H1 (cell line): Measurements from ENCODE around the gene PTH2R. TPM values are rescaled to one million over a fixed set of nuclear protein-coding genes. Genes with fewer than 3 reads are reported as not detected.
"Not testable (repeated sequence)": the region's sequence is repeated elsewhere in the genome, so short reads cannot be mapped to it uniquely, and the experiment has no call there.

Source experiments
- CTCF ChIA-PET: fragments of 300-600 bp; sonication (Branson Sonifier 250); formaldehyde crosslinking; loops from one replicate; lab custom pipeline; 2021; ENCODE audit not compliant: partially characterized antibody; lab: Charles Lee
- POLR2A ChIA-PET: fragments of 300-600 bp; sonication (Branson Sonifier 250); formaldehyde crosslinking; loops from one replicate; lab custom pipeline; 2021; ENCODE audit warnings: inconsistent platforms; ENCODE audit not compliant: partially characterized antibody; lab: Charles Lee
- DNase-seq, 2 experiments: peaks; one replicate each; pipeline versions ENCODE4 v3.0.0 to v3.0.0-alpha.2; 2010 to 2022; ENCODE audit warnings: low spot score in 2 of 2, low read depth in 1 of 2, mixed read lengths in 1 of 2
- FAIRE-seq: peaks from 2 replicates; lab custom pipeline; 2011; peaks lifted over from hg19 to GRCh38; lab: Jason Lieb, UNC
- H2AFZ ChIP-seq: 2 replicates; pipeline ENCODE4 v1.8.1; 2012; ENCODE audit warnings: low read length, inconsistent platforms
- H2AK5ac ChIP-seq: 2 replicates; pipeline ENCODE4 v1.6.1; 2013; ENCODE audit warnings: low read depth, low read length
- H2BK120ac ChIP-seq: replicated peaks from 2 replicates; pipeline ENCODE3; 2013; ENCODE audit warnings: low read depth, low read length, inconsistent platforms
- H2BK12ac ChIP-seq: 2 replicates; pipeline ENCODE4 v1.6.1; 2013; ENCODE audit warnings: low read depth, low read length
- H2BK15ac ChIP-seq: 2 replicates; pipeline ENCODE4 v1.6.1; 2013; ENCODE audit warnings: low read length
- H2BK20ac ChIP-seq: 2 replicates; pipeline ENCODE4 v1.6.1; 2013; ENCODE audit warnings: low read length
- H2BK5ac ChIP-seq: 2 replicates; pipeline ENCODE4 v1.6.1; 2013; ENCODE audit warnings: low read depth, low read length
- H3K14ac ChIP-seq: 2 replicates; pipeline ENCODE4 v1.6.1; 2013; ENCODE audit warnings: inconsistent platforms; ENCODE audit not compliant: insufficient read length
- H3K18ac ChIP-seq: 2 replicates; pipeline ENCODE4 v1.6.1; 2013; ENCODE audit warnings: low read length; ENCODE audit errors: extremely low read depth
- H3K23ac ChIP-seq: 2 replicates; pipeline ENCODE4 v1.6.1; 2013; ENCODE audit warnings: inconsistent platforms; ENCODE audit not compliant: insufficient read length
- H3K23me2 ChIP-seq: 2 replicates; pipeline ENCODE4 v1.6.1; 2013; ENCODE audit warnings: low read depth, low read length
- H3K27ac ChIP-seq: 2 replicates; pipeline ENCODE4 v1.6.1; 2011; ENCODE audit warnings: low read depth, low read length, inconsistent platforms
- H3K27me3 ChIP-seq, 4 experiments: replicated peaks in 1 of 4; 1 replicate in 1 of 4; 2 replicates in 3 of 4; pipeline versions ENCODE4 v1.6.1 to v1.8.1; 2011 to 2013; ENCODE audit warnings: low read length in 3 of 4, mild to moderate bottlenecking in 3 of 4, inconsistent platforms in 2 of 4, mixed read lengths in 2 of 4, moderate library complexity in 1 of 4; ENCODE audit not compliant: control insufficient read depth in 3 of 4, insufficient read depth in 3 of 4; ENCODE audit errors: extremely low read depth in 1 of 4
- H3K36me3 ChIP-seq, 4 experiments: 2 replicates each; pipeline versions ENCODE4 v1.6.1 to v1.8.1; 2011 to 2013; ENCODE audit warnings: mild to moderate bottlenecking in 4 of 4, low read length in 3 of 4, moderate library complexity in 2 of 4, control low read depth in 1 of 4, inconsistent platforms in 1 of 4; ENCODE audit not compliant: insufficient read depth in 4 of 4, control insufficient read depth in 2 of 4
- H3K4ac ChIP-seq: replicated peaks from 2 replicates; pipeline ENCODE3; 2013; ENCODE audit warnings: low read length, low read depth, mixed read lengths, inconsistent platforms; ENCODE audit not compliant: insufficient read length
- H3K4me1 ChIP-seq, 4 experiments: replicated peaks in 1 of 4; 1 replicate in 1 of 4; 2 replicates in 3 of 4; pipeline versions ENCODE4 v1.6.1 to v1.8.1; 2011 to 2013; ENCODE audit warnings: low read length in 3 of 4, inconsistent platforms in 2 of 4, mixed read lengths in 1 of 4; ENCODE audit not compliant: insufficient read depth in 4 of 4, control insufficient read depth in 3 of 4
- H3K4me2 ChIP-seq, 2 experiments: 2 replicates each; pipeline versions ENCODE4 v1.6.1 to v1.8.1; 2011 to 2013; ENCODE audit warnings: low read depth in 2 of 2, low read length in 2 of 2, control low read depth in 1 of 2, inconsistent platforms in 1 of 2, mild to moderate bottlenecking in 1 of 2; ENCODE audit not compliant: insufficient read depth in 1 of 2
- H3K4me3 ChIP-seq, 4 experiments: fragments of 200-600, 300-600 bp in 1 of 4; sonication (generic), shearing (Covaris generic), sonication (Bioruptor Twin) in 1 of 4; 2 replicates each; pipeline versions ENCODE4 v1.5.1 to v1.8.1; 2011 to 2016; ENCODE audit warnings: low read length in 4 of 4, low read depth in 3 of 4, control low read depth in 2 of 4, inconsistent platforms in 2 of 4, mild to moderate bottlenecking in 2 of 4, mixed read lengths in 1 of 4, moderate library complexity in 1 of 4; ENCODE audit not compliant: insufficient read depth in 2 of 4; ENCODE audit errors: extremely low read depth in 1 of 4
- H3K56ac ChIP-seq: replicated peaks from 2 replicates; pipeline ENCODE3; 2013; ENCODE audit warnings: low read depth, mild to moderate bottlenecking, mixed read lengths, low read length, inconsistent platforms; ENCODE audit not compliant: insufficient read length
- H3K79me1 ChIP-seq: 2 replicates; pipeline ENCODE4 v1.6.1; 2013; ENCODE audit warnings: low read depth, low read length, control low read depth
- H3K79me2 ChIP-seq, 2 experiments: 2 replicates each; pipeline versions ENCODE4 v1.6.1 to v1.8.1; 2012 to 2013; ENCODE audit warnings: low read length in 2 of 2, mild to moderate bottlenecking in 2 of 2, inconsistent platforms in 1 of 2; ENCODE audit not compliant: insufficient read depth in 2 of 2, control insufficient read depth in 1 of 2
- H3K9ac ChIP-seq, 4 experiments: replicated peaks in 1 of 4; 1 replicate in 1 of 4; 2 replicates in 3 of 4; pipeline versions ENCODE4 v1.6.1 to v1.8.1; 2011 to 2013; ENCODE audit warnings: low read depth in 3 of 4, low read length in 3 of 4, control low read depth in 2 of 4, mild to moderate bottlenecking in 2 of 4, moderate library complexity in 2 of 4, inconsistent platforms in 1 of 4; ENCODE audit errors: extremely low read depth in 1 of 4
- H3K9me3 ChIP-seq, 2 experiments: 2 replicates each; pipeline versions ENCODE4 v1.6.1 to v1.8.1; 2012 to 2013; ENCODE audit warnings: mild to moderate bottlenecking in 2 of 2, moderate library complexity in 2 of 2, control low read depth in 1 of 2, inconsistent platforms in 1 of 2, low read depth in 1 of 2, low read length in 1 of 2, mixed read lengths in 1 of 2; ENCODE audit not compliant: insufficient read depth in 2 of 2
- H4K20me1 ChIP-seq, 2 experiments: replicated peaks in 1 of 2; 2 replicates each; pipeline versions ENCODE3 to v1.8.1; 2011 to 2013; ENCODE audit warnings: inconsistent platforms in 2 of 2, low read length in 2 of 2, mild to moderate bottlenecking in 1 of 2; ENCODE audit not compliant: insufficient read depth in 2 of 2, control insufficient read depth in 1 of 2
- H4K5ac ChIP-seq: 2 replicates; pipeline ENCODE4 v1.6.1; 2013; ENCODE audit warnings: low read length, low read depth, mixed read lengths, inconsistent platforms; ENCODE audit not compliant: insufficient read length
- H4K8ac ChIP-seq: 2 replicates; pipeline ENCODE4 v1.8.0; 2013; ENCODE audit warnings: mild to moderate bottlenecking, moderate library complexity, low read length, inconsistent platforms; ENCODE audit not compliant: insufficient read depth; ENCODE audit errors: extremely low read depth
- H4K91ac ChIP-seq: replicated peaks from 2 replicates; pipeline ENCODE3; 2013; ENCODE audit warnings: low read length, mixed read lengths, inconsistent platforms; ENCODE audit not compliant: insufficient read length
- WGBS, 2 experiments: shearing (Covaris generic) in 1 of 2; methylation state at CpG; one replicate each; pipeline versions ENCODE4 v1.1.6 to v1.1.7; 2013 to 2015; ENCODE audit warnings: low lambda C conversion rate in 2 of 2, mixed read lengths in 2 of 2, inconsistent platforms in 1 of 2, low coverage in 1 of 2, missing lambda C conversion rate in 1 of 2; ENCODE audit not compliant: insufficient replicate concordance in 2 of 2, insufficient coverage in 1 of 2, insufficient read length in 1 of 2; ENCODE audit errors: extremely low coverage in 1 of 2, missing lambda C conversion rate in 1 of 2; 5-methylcytosine and 5-hydroxymethylcytosine counted together
- polyA plus RNA-seq, 7 experiments: library from polyadenylated mRNA; depleted of rRNA in 3 of 7; stranded (reverse) in 5 of 7; unstranded in 2 of 7; fragments of >200 nt in 5 of 7; fragments of 200-250 nt in 2 of 7; gene quantifications; 1 replicate in 5 of 7; 2 replicates in 1 of 7; 4 replicates in 1 of 7; pipeline versions ENCODE4 v1.2.1 to v1.2.3, GENCODE V29; 2011 to 2013; ENCODE audit warnings: missing spikeins in 2 of 7, mixed read lengths in 2 of 7
- total RNA-seq: library from RNA; stranded (reverse); fragmentation: NEBNext Ultra II Directional; extraction: Animal tissue kit (Norgen Biotek cat#: 25700); gene quantifications from 2 replicates; pipeline ENCODE4 v1.2.1, GENCODE V29; 2021

PTH2R gene
- total and polyA plus RNA-seq, 2 of the 8 experiments (the other 6 are each of a cell fraction or from before 2014, with no cell fraction given) = 0.19 to 0.38 TPM

DNA sequence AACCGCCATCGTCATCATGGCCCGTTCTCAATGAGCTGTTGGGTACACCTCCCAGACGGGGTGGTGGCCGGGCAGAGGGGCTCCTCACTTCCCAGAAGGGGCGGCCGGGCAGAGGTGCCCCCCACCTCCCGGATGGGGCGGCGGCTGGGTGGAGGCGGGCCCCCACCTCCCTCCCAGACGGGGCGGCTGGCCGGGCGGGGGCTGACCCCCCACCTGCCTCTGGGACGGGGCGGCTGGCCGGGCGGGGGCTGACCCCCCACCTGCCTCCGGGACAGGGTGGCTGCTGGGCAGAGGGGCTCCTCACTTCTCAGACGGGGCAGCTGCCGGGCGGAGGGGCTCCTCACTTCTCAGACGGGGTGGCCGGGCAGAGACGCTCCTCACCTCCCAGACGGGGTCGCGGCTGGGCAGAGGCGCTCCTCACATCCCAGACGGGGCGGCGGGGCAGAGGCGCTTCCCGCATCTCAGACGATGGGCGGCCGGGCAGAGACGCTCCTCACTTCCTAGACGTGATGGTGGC is 29.2 kb upstream of the PTH2R start:
- CTCF ChIA-PET, H3K36me3 ChIP-seq: not testable (repeated sequence)
- WGBS, 2 experiments = no CpG with 5 or more reads among the region's 40 CpGs

More for the DNA sequence above, 29.2 kb upstream of the PTH2R start:
- H2AFZ ChIP-seq, H4K20me1 ChIP-seq, H3K4ac ChIP-seq, H2BK12ac ChIP-seq, H3K56ac ChIP-seq, H3K9ac ChIP-seq, H4K8ac ChIP-seq, H3K27me3 ChIP-seq, H3K79me1 ChIP-seq, H3K14ac ChIP-seq, H3K23me2 ChIP-seq, H4K91ac ChIP-seq, H2BK5ac ChIP-seq, H3K4me2 ChIP-seq, POLR2A ChIA-PET, H3K18ac ChIP-seq, DNase-seq, H3K9me3 ChIP-seq, H2AK5ac ChIP-seq, H3K79me2 ChIP-seq, H3K4me3 ChIP-seq, H2BK120ac ChIP-seq, H3K27ac ChIP-seq, H2BK15ac ChIP-seq, FAIRE-seq, H4K5ac ChIP-seq, H3K23ac ChIP-seq, H2BK20ac ChIP-seq: not testable (repeated sequence)
- peaks cover 0 to 14% (median 3%) of the 10 kb centered on the region in 4 experiments; a peak in 4 of 7 replicates for H3K4me1 ChIP-seq
